GM10847 (cell line): ENCODE measurements around the gene TIMMDC1.

Source experiments
- POLR2A ChIP-seq: IDR thresholded peaks from 2 replicates; pipeline ENCODE4 v1.6.1; 2011; ENCODE audit not compliant: insufficient read length; ENCODE audit errors: extremely low read depth

The TIMMDC1 gene

DNA sequence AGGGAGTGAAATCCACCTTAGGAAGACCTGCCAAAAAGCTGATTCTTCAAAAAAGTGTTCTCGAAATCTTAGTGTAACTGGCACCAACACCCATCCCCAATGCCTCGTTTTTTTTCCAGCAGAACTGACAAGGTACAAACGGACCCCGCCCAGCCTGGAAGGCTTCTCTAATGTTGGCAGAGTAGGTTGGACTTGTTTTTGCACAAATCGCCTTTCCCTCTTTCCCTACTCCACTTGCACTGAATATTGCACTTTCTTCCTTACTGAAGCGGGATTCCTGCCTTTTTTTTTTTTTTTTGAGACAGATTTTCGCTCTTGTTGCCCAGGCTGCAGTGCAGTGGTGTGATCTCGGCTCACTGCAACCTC lies 544 bp upstream of the TIMMDC1 start:
- no peak for TF ChIP-seq POLR2A

GRCh38 chr3:119500265-119500664 lies 1.9 kb downstream of the TIMMDC1 start:
- TF ChIP-seq POLR2A = no peak

DNA sequence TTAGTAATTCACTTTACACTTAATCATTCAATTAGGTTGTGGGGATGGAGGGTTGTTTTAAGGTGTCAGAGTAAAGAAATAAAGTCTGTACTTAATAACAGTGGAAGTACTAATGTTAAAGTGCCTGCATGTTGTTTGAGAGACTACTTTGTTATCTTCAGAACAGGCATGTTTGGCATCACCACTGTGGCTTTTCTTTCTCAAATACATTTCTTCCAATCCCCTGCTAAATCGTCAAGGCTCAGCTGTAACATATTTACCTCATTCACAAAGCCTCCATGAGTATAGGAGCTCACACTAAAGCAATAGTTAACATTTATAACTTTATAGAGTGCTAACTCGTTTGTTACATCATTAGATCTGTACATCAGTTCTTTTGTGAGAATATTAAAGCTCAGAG lies 2.6 kb downstream of the TIMMDC1 start:
- no peak for TF ChIP-seq POLR2A

DNA sequence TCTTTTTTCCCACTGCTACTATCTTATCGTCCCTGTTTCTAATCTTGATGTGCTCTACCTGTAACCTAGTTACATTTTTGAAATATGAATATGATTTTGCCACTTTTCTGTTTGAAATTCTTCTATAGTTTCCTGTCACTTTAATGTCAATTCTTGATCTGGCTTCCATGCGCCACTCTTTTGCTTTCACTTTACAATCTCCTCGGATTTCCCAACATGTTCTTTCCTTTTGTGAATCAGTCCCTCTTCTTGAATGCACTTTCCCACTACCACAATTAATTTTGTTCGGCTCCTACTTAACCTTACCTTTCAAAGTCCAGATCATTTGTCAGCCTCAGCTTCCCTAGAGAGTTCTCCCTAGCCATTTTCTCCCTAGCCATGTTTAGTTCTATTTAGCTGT lies 8.3 kb downstream of the TIMMDC1 start:
- TF ChIP-seq POLR2A = no peak

DNA sequence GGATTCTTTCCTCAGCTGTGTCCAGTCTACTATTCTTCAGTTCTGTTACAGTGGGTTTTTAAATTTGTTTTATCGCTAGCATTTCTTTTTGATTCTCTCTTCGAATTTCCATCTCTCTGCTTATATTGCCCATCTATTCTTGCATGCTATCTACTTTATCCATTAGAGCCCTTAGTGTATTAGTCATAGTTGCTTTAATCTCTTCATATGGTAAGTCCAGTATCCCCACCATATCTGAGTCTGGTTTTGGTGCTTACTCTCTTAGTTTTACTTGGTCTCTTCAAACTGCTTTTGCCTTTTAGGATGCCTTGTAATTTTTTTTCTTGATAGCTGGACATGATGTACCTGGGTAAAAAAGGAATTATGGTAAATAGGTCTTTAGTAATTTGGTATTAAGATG lies 9.1 kb downstream of the TIMMDC1 start:
- no peak for TF ChIP-seq POLR2A

- no peak for TF ChIP-seq POLR2A
Observed at GRCh38 chr3:119508172-119508845, 10.0 kb downstream of the TIMMDC1 start.

DNA sequence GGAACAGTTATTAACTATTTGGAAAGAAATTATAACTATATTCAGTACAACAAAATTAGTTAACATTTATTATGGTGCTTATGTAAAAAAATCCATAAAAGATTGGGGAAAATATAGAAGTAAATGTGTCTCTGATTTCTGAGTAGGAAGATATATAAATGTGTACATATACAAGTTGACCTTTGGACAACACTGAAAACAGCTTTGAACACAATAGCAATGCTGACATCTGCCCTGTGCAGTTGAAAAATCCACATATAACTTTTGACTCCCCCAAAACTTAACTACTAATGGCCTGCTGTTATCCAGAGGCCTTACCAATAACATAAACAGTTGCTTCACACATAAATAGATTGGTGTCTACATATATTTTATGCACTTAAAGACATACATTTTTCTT lies 12.3 kb downstream of the TIMMDC1 start:
- TF ChIP-seq POLR2A = no peak

- TF ChIP-seq POLR2A = no peak
Observed at GRCh38 chr3:119514637-119515036, 16.3 kb downstream of the TIMMDC1 start.

DNA sequence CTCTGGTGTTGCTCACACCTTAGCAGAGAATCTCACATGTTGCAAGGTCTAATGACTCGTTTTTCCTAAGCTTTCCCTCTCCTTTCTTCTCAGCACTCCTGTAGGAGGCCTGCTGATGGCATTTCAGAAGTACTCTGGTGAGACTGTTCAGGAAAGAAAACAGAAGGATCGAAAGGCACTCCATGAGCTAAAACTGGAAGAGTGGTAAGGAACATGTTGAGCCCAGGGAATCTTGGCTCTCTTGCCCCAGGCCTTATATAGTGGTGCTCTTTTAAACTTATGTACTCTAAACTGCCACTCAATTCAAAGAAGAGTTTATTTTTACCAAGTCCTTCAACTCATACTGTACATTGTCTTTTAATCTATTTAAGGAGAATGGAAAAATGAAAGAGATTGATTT lies 18.8 kb downstream of the TIMMDC1 start:
- no peak for TF ChIP-seq POLR2A

DNA sequence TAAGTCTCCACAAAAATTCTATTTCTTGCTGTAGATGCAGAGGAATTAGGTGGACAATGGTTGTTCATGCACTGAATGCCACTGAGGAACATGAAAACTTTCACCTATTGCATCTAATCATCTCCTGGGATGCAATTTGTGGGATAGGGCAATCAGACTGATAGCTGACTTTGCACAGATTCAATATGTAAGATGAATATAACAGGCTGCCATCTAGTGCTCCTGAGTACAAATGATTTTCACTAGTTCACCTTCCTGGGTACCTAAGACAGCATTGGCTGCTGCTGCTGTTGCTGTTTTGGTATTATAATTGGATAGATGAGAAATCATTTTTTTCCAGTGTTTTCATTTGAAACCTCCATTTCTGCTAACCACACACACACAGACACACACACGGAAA lies 19.7 kb downstream of the TIMMDC1 start:
- TF ChIP-seq POLR2A = no peak

- no peak for TF ChIP-seq POLR2A
Observed at GRCh38 chr3:119524931-119525662, 26.8 kb downstream of the TIMMDC1 start.

- no peak for TF ChIP-seq POLR2A
Observed at GRCh38 chr3:119527714-119528113, 29.4 kb downstream of the TIMMDC1 start.

DNA sequence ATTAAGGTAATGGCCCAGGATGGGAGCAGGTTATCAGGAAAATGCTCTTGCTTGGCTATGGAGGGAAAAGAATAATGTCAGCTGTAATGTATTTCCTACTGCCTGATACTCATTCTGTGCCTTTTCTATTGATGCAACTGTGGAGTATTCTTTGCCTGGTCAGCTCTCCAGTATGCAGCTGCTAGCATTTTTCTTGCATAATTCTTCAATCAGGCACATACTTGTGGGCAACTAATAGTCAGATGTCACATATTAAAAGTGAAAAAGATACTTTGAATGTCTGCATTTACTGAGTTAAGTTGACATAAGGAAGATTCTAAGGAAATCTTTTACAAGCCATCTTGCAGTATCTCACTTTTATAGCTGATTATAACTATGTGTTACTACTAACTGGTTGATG lies 31.5 kb downstream of the TIMMDC1 start:
- TF ChIP-seq POLR2A = no peak

DNA sequence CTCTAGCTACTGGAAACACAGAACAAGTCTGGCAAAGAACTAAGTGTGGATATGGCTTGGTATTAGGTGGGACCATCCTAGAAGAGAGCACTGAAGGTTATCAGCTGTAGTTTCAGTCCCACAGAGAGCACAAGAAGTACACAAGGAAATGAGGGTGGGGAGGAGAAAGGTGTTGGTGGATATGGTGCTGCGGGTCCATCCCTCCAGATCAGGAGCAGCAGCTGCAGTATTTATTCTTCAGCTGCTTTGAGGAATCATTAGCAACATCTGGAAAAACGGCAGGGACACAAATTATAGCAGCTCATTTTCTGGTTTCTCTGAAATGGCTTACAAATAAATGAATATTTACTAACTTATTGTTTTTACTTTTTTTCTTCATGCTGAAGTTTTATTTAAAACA lies 32.1 kb downstream of the TIMMDC1 start:
- TF ChIP-seq POLR2A = no peak

DNA sequence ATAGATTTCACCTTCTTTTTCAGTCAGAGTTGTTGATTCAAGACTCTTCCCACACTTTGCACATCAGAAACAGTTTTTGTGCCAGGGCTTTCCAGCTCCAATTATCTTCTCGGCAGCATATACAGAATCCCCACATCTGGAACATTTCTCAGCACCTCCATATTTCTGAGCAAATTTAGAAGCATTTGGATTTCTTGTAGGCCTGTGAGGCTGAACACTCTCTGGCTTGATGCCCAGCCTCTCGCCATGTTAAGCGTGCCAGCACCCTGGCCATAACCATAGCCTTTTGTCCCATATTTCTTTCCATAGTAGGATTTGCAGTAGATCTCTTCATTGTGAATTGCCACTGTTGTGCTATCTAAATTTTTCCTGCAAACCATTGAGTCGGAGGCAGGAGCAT lies 32.8 kb downstream of the TIMMDC1 start:
- TF ChIP-seq POLR2A = no peak

DNA sequence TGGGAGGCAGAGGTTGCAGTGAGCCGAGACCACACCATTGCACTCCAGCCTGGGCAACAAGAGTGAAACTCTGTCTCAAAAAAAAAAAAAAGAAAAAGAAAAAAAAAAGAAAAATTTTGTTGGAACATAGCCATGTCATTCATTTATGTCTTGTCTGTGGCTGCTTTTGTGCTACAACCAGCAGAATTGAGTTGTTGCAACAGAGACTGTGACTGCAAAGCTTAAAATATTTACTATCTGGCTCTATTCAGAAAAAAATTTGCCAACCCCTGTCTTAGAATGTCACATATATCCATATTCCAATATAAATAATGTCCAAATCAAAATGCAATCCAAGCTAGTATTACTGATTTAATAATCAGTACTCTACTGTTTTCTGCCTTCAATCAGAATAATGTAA lies 35.9 kb downstream of the TIMMDC1 start:
- TF ChIP-seq POLR2A = no peak

GRCh38 chr3:119536757-119537156 lies 38.4 kb downstream of the TIMMDC1 start:
- TF ChIP-seq POLR2A = no peak

- no peak for TF ChIP-seq POLR2A
Observed at GRCh38 chr3:119538772-119539171, 40.4 kb downstream of the TIMMDC1 start.

DNA sequence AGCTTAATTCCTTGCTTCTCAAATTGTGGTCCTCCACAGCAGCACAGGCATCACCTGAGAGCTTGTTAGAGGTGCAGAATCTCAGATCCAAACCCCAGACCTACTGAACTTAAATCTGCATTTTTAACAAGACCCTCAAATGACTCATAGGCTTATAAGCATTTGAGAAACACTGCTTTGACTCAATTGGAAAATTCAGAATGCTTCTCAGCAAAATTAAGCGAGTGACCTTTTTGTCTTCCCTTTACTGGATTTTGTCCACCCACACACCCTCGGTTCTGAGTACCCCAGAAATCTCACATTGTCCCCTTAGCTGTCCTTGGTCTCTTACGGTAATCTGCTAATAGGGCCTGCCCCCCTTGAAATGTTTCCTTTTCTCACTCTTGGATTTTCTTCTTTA lies 43.2 kb downstream of the TIMMDC1 start:
- TF ChIP-seq POLR2A = no peak
